PFSK-1 (cell line): ENCODE results near the gene SLCO3A1.

Experiments used
- FOXP2 ChIP-seq: optimal IDR thresholded peaks from 2 replicates; pipeline ENCODE3; 2011; ENCODE audit warnings: borderline replicate concordance, control low read depth, inconsistent platforms; ENCODE audit not compliant: insufficient read depth; ENCODE audit errors: extremely low read length, extremely low read depth
- POLR2AphosphoS5 ChIP-seq: IDR thresholded peaks from 2 replicates; pipeline ENCODE4 v1.6.1; 2012; ENCODE audit warnings: low read depth, mild to moderate bottlenecking, control low read depth, low read length, moderate library complexity
- REST ChIP-seq, 2 experiments: IDR thresholded peaks; 2 replicates each; pipeline versions ENCODE4 v1.6.1 to v1.8.0; 2011 to 2012; ENCODE audit warnings: low read depth in 2 of 2, low read length in 2 of 2, control low read depth in 1 of 2, inconsistent platforms in 1 of 2, mild to moderate bottlenecking in 1 of 2, moderate library complexity in 1 of 2; ENCODE audit not compliant: insufficient read depth in 1 of 2
- SIN3A ChIP-seq: IDR thresholded peaks from 2 replicates; pipeline ENCODE4 v1.6.1; 2012; ENCODE audit warnings: mild to moderate bottlenecking, low read length, moderate library complexity, borderline replicate concordance; ENCODE audit not compliant: insufficient read depth
- TAF1 ChIP-seq: IDR thresholded peaks from 2 replicates; pipeline ENCODE4 v1.6.1; 2012; ENCODE audit warnings: low read length, control low read depth, borderline replicate concordance; ENCODE audit not compliant: insufficient read depth

The SLCO3A1 gene

GRCh38 chr15:91995146-91995545 is 141.6 kb downstream of the SLCO3A1 start:
- TF ChIP-seq POLR2AphosphoS5 (no peak), REST (IDR thresholded peaks at IDR 0.05; ENCODE audit: insufficient read depth in 1 of 2, low read depth in 2 of 2, low read length in 2 of 2) (no peak), FOXP2 (no peak), TAF1 (no peak), SIN3A (no peak)

- TF ChIP-seq TAF1 (no peak), POLR2AphosphoS5 (no peak), FOXP2 (no peak), REST (IDR thresholded peaks at IDR 0.05; ENCODE audit: insufficient read depth in 1 of 2, low read depth in 2 of 2, low read length in 2 of 2) (no peak), SIN3A (no peak)
These were observed 143.7 kb downstream of the SLCO3A1 start for GRCh38 chr15:91997163-91997562.

GRCh38 chr15:92000709-92001108 is 147.2 kb downstream of the SLCO3A1 start:
- no peak for TF ChIP-seq REST (IDR thresholded peaks at IDR 0.05; ENCODE audit: insufficient read depth in 1 of 2, low read depth in 2 of 2, low read length in 2 of 2)
- TF ChIP-seq POLR2AphosphoS5 = no peak
- no peak for TF ChIP-seq SIN3A
- TF ChIP-seq TAF1 = no peak
- no peak for TF ChIP-seq FOXP2

- TF ChIP-seq POLR2AphosphoS5 (no peak), SIN3A (no peak), FOXP2 (no peak), REST (IDR thresholded peaks at IDR 0.05; ENCODE audit: insufficient read depth in 1 of 2, low read depth in 2 of 2, low read length in 2 of 2) (no peak)
These were observed 147.8 kb downstream of the SLCO3A1 start for GRCh38 chr15:92001307-92001706.

GRCh38 chr15:92002666-92003065 is 149.2 kb downstream of the SLCO3A1 start:
- TF ChIP-seq POLR2AphosphoS5 (no peak), TAF1 (no peak), REST (IDR thresholded peaks at IDR 0.05; ENCODE audit: insufficient read depth in 1 of 2, low read depth in 2 of 2, low read length in 2 of 2) (no peak), FOXP2 (no peak), SIN3A (no peak)
